GM10266 (cell line): ENCODE results near the gene DIAPH1.

Experiments
- DNase-seq: peaks from one replicate; pipeline ENCODE4 v3.0.0; 2012; ENCODE audit errors: extremely low spot score
- CTCF ChIP-seq: IDR thresholded peaks from 2 replicates; pipeline ENCODE4 v1.5.1; 2012; ENCODE audit warnings: mild to moderate bottlenecking, low read depth; ENCODE audit not compliant: control insufficient read depth, insufficient read depth; ENCODE audit errors: missing control alignments

Gene DIAPH1

GRCh38 chr5:141519605-141520565 is 98.9 kb downstream of the DIAPH1 start:
- no peak for DNase-seq

DNA sequence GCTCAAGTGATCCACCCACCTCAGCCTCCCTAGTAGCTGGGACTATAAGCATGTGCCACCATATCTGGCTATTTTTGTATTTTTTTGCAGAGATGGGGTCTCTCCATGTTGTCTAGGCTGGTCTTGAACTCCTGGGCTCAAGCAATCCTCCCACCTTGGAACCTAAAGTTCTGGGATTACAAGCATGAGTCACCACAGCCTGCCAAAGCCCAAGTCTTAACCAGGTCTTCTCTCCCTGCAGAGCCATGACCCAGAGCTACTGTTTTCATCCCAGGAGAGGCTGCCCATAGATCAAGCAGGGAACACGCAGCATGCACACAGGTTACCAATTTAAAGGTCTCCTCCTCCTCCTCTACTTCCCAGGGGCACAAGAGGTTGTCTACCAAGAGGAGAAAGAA is 100.2 kb downstream of the DIAPH1 start:
- no peak for DNase-seq
- no peak for TF ChIP-seq CTCF

More at GRCh38 chr5:141519605-141520565, 98.9 kb downstream of the DIAPH1 start:
- no peak for TF ChIP-seq CTCF

- TF ChIP-seq CTCF: no peak
- DNase-seq: no peak
These were observed 100.8 kb downstream of the DIAPH1 start for GRCh38 chr5:141517880-141518617.

DNA sequence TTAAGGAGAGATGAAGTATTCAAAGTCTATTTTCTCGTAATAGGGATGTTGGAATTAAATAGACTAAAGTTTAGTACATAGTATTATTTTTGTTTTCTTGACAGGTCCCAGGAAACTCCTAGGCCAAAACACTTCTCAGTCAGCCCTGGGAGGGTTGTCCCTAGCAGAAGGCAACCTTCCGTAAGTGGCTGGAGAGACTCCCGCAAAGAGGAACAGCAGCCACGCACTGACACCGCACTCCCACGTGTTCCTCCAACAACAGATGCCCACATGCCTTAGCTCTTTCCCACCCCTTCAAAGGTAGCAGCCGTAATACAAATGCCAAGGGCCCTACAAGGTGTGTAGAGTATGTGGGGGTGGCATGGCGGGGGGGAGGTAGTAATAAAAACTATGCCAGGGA is 101.5 kb downstream of the DIAPH1 start:
- no peak for TF ChIP-seq CTCF
- DNase-seq: no peak

DNA sequence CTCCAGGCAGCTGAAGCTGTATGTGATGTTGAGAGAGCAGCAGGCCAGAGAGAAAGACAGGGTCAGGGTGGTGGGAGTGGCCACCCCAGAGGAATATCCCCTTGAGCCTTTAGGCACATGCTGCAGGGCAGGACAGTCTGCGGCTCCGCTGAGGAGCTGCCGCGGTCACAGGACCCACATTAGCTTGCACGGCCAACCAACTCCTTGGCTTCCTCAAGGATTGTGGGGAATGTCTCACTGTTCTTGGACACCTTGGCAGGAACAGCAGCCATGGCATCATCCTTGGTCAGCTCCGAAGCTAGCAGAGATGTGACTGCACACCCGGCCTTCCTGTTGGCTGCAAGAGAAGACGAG is 102.2 kb downstream of the DIAPH1 start:
- TF ChIP-seq CTCF: no peak
- DNase-seq: no peak

- TF ChIP-seq CTCF: no peak
- DNase-seq: peak; percentile 15
These were observed 102.7 kb downstream of the DIAPH1 start for GRCh38 chr5:141515946-141516671.

DNA sequence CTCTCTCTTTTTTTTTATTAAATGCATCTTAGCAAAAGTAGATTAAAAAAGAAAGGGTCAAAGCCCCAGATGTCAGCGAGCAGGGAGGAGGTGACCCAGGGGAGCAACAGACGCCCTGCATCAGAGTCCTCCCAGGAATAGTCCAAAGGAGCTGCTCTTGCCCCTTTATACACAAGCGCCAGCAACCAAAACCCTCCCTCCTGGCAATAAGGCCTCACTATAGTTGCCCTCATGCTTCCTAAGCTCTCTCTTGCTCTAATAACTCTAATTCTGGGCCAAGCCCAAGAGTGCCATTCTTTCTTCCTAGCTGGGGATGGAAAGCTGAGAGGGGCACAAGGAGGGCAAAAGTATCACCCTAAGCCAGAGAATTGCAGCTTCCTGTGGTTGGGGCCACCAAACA is 103.7 kb downstream of the DIAPH1 start:
- TF ChIP-seq CTCF: no peak
- no peak for DNase-seq
